ENCODE measurements around the gene HCFC1. TPM values are rescaled to one million over a fixed set of nuclear protein-coding genes. Genes with fewer than 3 reads are reported as not detected.

The HCFC1 gene
- total and polyA plus RNA-seq, 9 of the 15 experiments (the other 6 are each of a cell fraction or from before 2014, with no cell fraction given), result 2.8 to 133 (median 17.1) TPM

- no peak; the same call in 1 of the 2 replicates for TF ChIP-seq ZNF707 (CRISPR knock-in tag; conservative IDR thresholded peaks at IDR 0.05)
- no peak for TF ChIP-seq ZNF274 (IDR thresholded peaks at IDR 0.05; ENCODE audit: borderline replicate concordance, low read depth, low read length)
- TF ChIP-seq THRAP3 (IDR thresholded peaks at IDR 0.05; ENCODE audit: borderline replicate concordance), result no peak
- no peak for TF ChIP-seq CREBBP (IDR thresholded peaks at IDR 0.05; ENCODE audit: low read depth, low read length)
- TF ChIP-seq ZNF740 (CRISPR knock-in tag; IDR thresholded peaks at IDR 0.05), result no peak
- TF ChIP-seq ZNF740 (tag; IDR thresholded peaks at IDR 0.05), result peak in 1 of 2 experiments; percentile 87; a peak in 2 of 4 replicates
- no peak for TF ChIP-seq SNRNP70 (optimal IDR thresholded peaks at IDR 0.05; ENCODE audit: low read depth, low read length)
- TF ChIP-seq, protein P1, sequence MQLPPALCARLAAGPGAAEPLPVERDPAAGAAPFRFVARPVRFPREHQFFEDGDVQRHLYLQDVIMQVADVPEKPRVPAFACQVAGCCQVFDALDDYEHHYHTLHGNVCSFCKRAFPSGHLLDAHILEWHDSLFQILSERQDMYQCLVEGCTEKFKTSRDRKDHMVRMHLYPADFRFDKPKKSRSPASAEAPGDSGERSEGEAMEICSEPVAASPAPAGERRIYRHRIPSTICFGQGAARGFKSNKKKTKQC (CRISPR knock-in tag; IDR thresholded peaks at IDR 0.05), result no peak
- TF ChIP-seq ZNF764 (CRISPR knock-in tag; IDR thresholded peaks at IDR 0.05; ENCODE audit: low read depth), result no peak
- no peak for TF ChIP-seq WHSC1 (IDR thresholded peaks at IDR 0.05; ENCODE audit: low read length)
- TF ChIP-seq PHB (CRISPR knock-in tag; IDR thresholded peaks at IDR 0.05), result peak; percentile 80; the same call in 1 of the 2 replicates
- no peak for TF ChIP-seq CC2D1A (IDR thresholded peaks at IDR 0.05)
- no peak for TF ChIP-seq IRF2 (CRISPR knock-in tag; IDR thresholded peaks at IDR 0.05)
- TF ChIP-seq BCLAF1 (IDR thresholded peaks at IDR 0.05; ENCODE audit: borderline replicate concordance in 1 of 2, control insufficient read depth in 1 of 2, low read depth in 2 of 2, low read length in 1 of 2), result no peak
- TF ChIP-seq FOXJ3 (CRISPR knock-in tag; IDR thresholded peaks at IDR 0.05), result no peak
- TF ChIP-seq NBN (IDR thresholded peaks at IDR 0.05; ENCODE audit: low read depth), result no peak
- no peak for TF ChIP-seq NELFE (IDR thresholded peaks at IDR 0.05; ENCODE audit: insufficient read depth, insufficient read length)
- TF ChIP-seq, protein P2, sequence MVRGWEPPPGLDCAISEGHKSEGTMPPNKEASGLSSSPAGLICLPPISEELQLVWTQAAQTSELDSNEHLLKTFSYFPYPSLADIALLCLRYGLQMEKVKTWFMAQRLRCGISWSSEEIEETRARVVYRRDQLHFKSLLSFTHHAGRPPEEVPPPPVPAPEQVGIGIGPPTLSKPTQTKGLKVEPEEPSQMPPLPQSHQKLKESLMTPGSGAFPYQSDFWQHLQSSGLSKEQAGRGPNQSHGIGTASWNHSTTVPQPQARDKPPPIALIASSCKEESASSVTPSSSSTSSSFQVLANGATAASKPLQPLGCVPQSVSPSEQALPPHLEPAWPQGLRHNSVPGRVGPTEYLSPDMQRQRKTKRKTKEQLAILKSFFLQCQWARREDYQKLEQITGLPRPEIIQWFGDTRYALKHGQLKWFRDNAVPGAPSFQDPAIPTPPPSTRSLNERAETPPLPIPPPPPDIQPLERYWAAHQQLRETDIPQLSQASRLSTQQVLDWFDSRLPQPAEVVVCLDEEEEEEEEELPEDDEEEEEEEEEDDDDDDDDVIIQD (CRISPR knock-in tag; IDR thresholded peaks at IDR 0.05), result peak; percentile 77; the same call in 1 of the 2 replicates
- TF ChIP-seq MYBL2 (IDR thresholded peaks at IDR 0.05; ENCODE audit: low read depth), result no peak
- TF ChIP-seq MYBL2 (CRISPR knock-in tag; IDR thresholded peaks at IDR 0.05; ENCODE audit: borderline replicate concordance), result no peak
- TF ChIP-seq SMARCA5 (IDR thresholded peaks at IDR 0.05), result no peak
- TF ChIP-seq ZNF212 (CRISPR knock-in tag; IDR thresholded peaks at IDR 0.05), result no peak
- TF ChIP-seq GABPB2 (CRISPR knock-in tag; conservative IDR thresholded peaks at IDR 0.05), result no peak
- no peak for TF ChIP-seq ZSCAN29 (IDR thresholded peaks at IDR 0.05)
- TF ChIP-seq SIN3A (IDR thresholded peaks at IDR 0.05; ENCODE audit: borderline replicate concordance in 2 of 2, control insufficient read depth in 1 of 2, low read depth in 2 of 2, low read length in 2 of 2), result no peak
Measured at GRCh38 chrX:154002215-154002719, 30.6 kb upstream of the HCFC1 start (continued).
